Measurements from ENCODE around the gene SH3RF3.
A peak's percentile ranks its signal among the peaks of the same experiment; 100 is the strongest.

SH3RF3 gene

GRCh38 chr2:109185338-109185737 is 56.3 kb downstream of the SH3RF3 start:
- Histone ChIP-seq H3K9ac (no peak overlapping the region), H3K4me1 (peaks cover 24% of the 10 kb centered on the region), H4K20me1 (peaks cover 72% of the 10 kb centered on the region), H3K4me2 (no peak overlapping the region), H3K36me3 (peaks cover 17% of the 10 kb centered on the region), H3K9me3 (peaks cover 13% of the 10 kb centered on the region), H3K27me3 (no peaks in the 10 kb centered on the region), H3K4me3 (no peak overlapping the region), H3K27ac (no peak overlapping the region)
- TF ChIP-seq Cebpa-rat (IDR thresholded peaks at IDR 0.05), result no peak

GRCh38 chr2:109185821-109186570 is 57.0 kb downstream of the SH3RF3 start:
- Histone ChIP-seq H3K27me3 (no peaks in the 10 kb centered on the region), H3K4me3 (no peak overlapping the region), H3K9ac (no peak overlapping the region), H3K4me2 (no peak overlapping the region), H3K27ac (no peak overlapping the region), H3K9me3 (peaks cover 6% of the 10 kb centered on the region), H3K36me3 (peaks cover 12% of the 10 kb centered on the region; the same call in 1 of the 2 replicates), H4K20me1 (peaks cover 79% of the 10 kb centered on the region), H3K4me1 (peaks cover 24% of the 10 kb centered on the region)
- TF ChIP-seq Cebpa-rat (IDR thresholded peaks at IDR 0.05), result no peak

GRCh38 chr2:109186656-109187250 is 57.7 kb downstream of the SH3RF3 start:
- H3K4me3 ChIP-seq, result no peak overlapping the region
- H3K27me3 ChIP-seq, result no peaks in the 10 kb centered on the region
- H3K9me3 ChIP-seq, result no peaks in the 10 kb centered on the region
- no peak for TF ChIP-seq Cebpa-rat (IDR thresholded peaks at IDR 0.05)
- peaks cover 86% of the 10 kb centered on the region for H4K20me1 ChIP-seq
- H3K36me3 ChIP-seq, result peaks cover 6% of the 10 kb centered on the region; the same call in 1 of the 2 replicates
- H3K4me1 ChIP-seq, result peaks cover 28% of the 10 kb centered on the region
- H3K9ac ChIP-seq, result no peak overlapping the region
- no peak overlapping the region for H3K27ac ChIP-seq
- H3K4me2 ChIP-seq, result no peak overlapping the region

- Histone ChIP-seq H3K4me3 (no peak overlapping the region), H3K9ac (no peak overlapping the region), H3K4me2 (no peak overlapping the region), H3K36me3 (no peaks in the 10 kb centered on the region), H4K20me1 (peaks cover 98% of the 10 kb centered on the region), H3K9me3 (no peaks in the 10 kb centered on the region), H3K27ac (no peak overlapping the region), H3K4me1 (peaks cover 40% of the 10 kb centered on the region), H3K27me3 (no peaks in the 10 kb centered on the region)
- TF ChIP-seq Cebpa-rat (IDR thresholded peaks at IDR 0.05), result no peak
Measured at GRCh38 chr2:109187711-109188495, 58.9 kb downstream of the SH3RF3 start.

- Histone ChIP-seq H3K9me3 (no peaks in the 10 kb centered on the region), H3K4me2 (no peak overlapping the region), H4K20me1 (peaks cover 98% of the 10 kb centered on the region), H3K9ac (no peak overlapping the region), H3K4me1 (peaks cover 45% of the 10 kb centered on the region), H3K4me3 (no peak overlapping the region), H3K36me3 (no peaks in the 10 kb centered on the region), H3K27me3 (no peaks in the 10 kb centered on the region), H3K27ac (no peak overlapping the region)
- TF ChIP-seq Cebpa-rat (IDR thresholded peaks at IDR 0.05), result no peak
Measured at GRCh38 chr2:109188496-109188890, 59.5 kb downstream of the SH3RF3 start.

GRCh38 chr2:109188898-109189297 is 59.9 kb downstream of the SH3RF3 start:
- Histone ChIP-seq H3K9me3 (no peaks in the 10 kb centered on the region), H3K4me2 (no peak overlapping the region), H3K4me1 (peaks cover 47% of the 10 kb centered on the region), H3K36me3 (no peaks in the 10 kb centered on the region), H3K9ac (no peak overlapping the region), H3K4me3 (no peak overlapping the region), H3K27ac (no peak overlapping the region), H4K20me1 (peaks cover 98% of the 10 kb centered on the region), H3K27me3 (peaks cover 3% of the 10 kb centered on the region; the same call in 1 of the 2 replicates)
- TF ChIP-seq Cebpa-rat (IDR thresholded peaks at IDR 0.05), result no peak

GRCh38 chr2:109189751-109190150 is 60.7 kb downstream of the SH3RF3 start:
- no peaks in the 10 kb centered on the region for H3K36me3 ChIP-seq
- H4K20me1 ChIP-seq, result peaks cover 98% of the 10 kb centered on the region
- H3K4me1 ChIP-seq, result peaks cover 47% of the 10 kb centered on the region
- no peak overlapping the region for H3K4me3 ChIP-seq
- TF ChIP-seq Cebpa-rat (IDR thresholded peaks at IDR 0.05), result no peak
- no peak overlapping the region for H3K9ac ChIP-seq
- no peaks in the 10 kb centered on the region for H3K9me3 ChIP-seq
- no peak overlapping the region for H3K4me2 ChIP-seq
- H3K27me3 ChIP-seq, result peaks cover 12% of the 10 kb centered on the region; the same call in 1 of the 2 replicates
- H3K27ac ChIP-seq, result no peak overlapping the region

- H3K4me1 ChIP-seq, result peaks cover 77% of the 10 kb centered on the region
- H3K36me3 ChIP-seq, result no peaks in the 10 kb centered on the region
- H3K9ac ChIP-seq, result no peak overlapping the region
- H3K4me3 ChIP-seq, result no peak overlapping the region
- no peak overlapping the region for H3K27ac ChIP-seq
- peaks cover 18% of the 10 kb centered on the region; the same call in 1 of the 2 replicates for H3K27me3 ChIP-seq
- H3K4me2 ChIP-seq, result peak overlapping the region; percentile 78
- no peaks in the 10 kb centered on the region for H3K9me3 ChIP-seq
- H4K20me1 ChIP-seq, result peaks cover 98% of the 10 kb centered on the region
- no peak for TF ChIP-seq Cebpa-rat (IDR thresholded peaks at IDR 0.05)
Measured at GRCh38 chr2:109193807-109194619, 65.0 kb downstream of the SH3RF3 start.

GRCh38 chr2:109194620-109194937 is 65.6 kb downstream of the SH3RF3 start:
- Histone ChIP-seq H4K20me1 (peaks cover 94% of the 10 kb centered on the region), H3K27me3 (peaks cover 18% of the 10 kb centered on the region; the same call in 1 of the 2 replicates), H3K9ac (no peak overlapping the region), H3K36me3 (no peaks in the 10 kb centered on the region), H3K4me3 (no peak overlapping the region), H3K27ac (no peak overlapping the region), H3K4me2 (peak overlapping the region; percentile 78), H3K4me1 (peaks cover 77% of the 10 kb centered on the region), H3K9me3 (peaks cover 4% of the 10 kb centered on the region; the same call in 1 of the 2 replicates)
- no peak for TF ChIP-seq Cebpa-rat (IDR thresholded peaks at IDR 0.05)

Measured in BLaER1 (cell line).